HFFc6 (cell line): Measurements from ENCODE around the gene TPO. TPM values are rescaled to one million over a fixed set of nuclear protein-coding genes. Genes with fewer than 3 reads are reported as not detected.

ENCODE experiments used
- DNase-seq: peaks from one replicate; pipeline ENCODE4 v3.0.0-alpha.2; 2018
- H3K27ac Mint-ChIP-seq: 2 replicates; pipeline ENCODE4 v1.8.0; 2020; ENCODE audit warnings: mild to moderate bottlenecking, mixed read lengths
- H3K27me3 Mint-ChIP-seq: 2 replicates; pipeline ENCODE4 v1.8.0; 2021; ENCODE audit warnings: mild to moderate bottlenecking, moderate library complexity, mixed read lengths; ENCODE audit not compliant: insufficient read depth
- H3K36me3 Mint-ChIP-seq: 2 replicates; pipeline ENCODE4 v1.8.0; 2021; ENCODE audit warnings: low read depth, mixed read lengths
- H3K4me1 Mint-ChIP-seq: 2 replicates; pipeline ENCODE4 v1.8.0; 2020; ENCODE audit warnings: low read depth, mixed read lengths
- H3K4me3 Mint-ChIP-seq: 2 replicates; pipeline ENCODE4 v1.8.0; 2020; ENCODE audit warnings: mild to moderate bottlenecking, moderate library complexity, mixed read lengths
- H3K9me3 Mint-ChIP-seq: 2 replicates; pipeline ENCODE4 v1.8.0; 2020; ENCODE audit warnings: mild to moderate bottlenecking, mixed read lengths
- CTCF ChIP-seq: fragments of 200-600 bp; sonication (generic); IDR thresholded peaks from 2 replicates; pipeline ENCODE4 v1.5.0; 2021; ENCODE audit warnings: antibody characterized with exemption, mild to moderate bottlenecking
- total RNA-seq, 6 experiments: library from RNA; stranded (reverse); fragmentation: NEBNext Ultra II Directional; extraction: Animal tissue kit (Norgen Biotek cat#: 25700); gene quantifications; 2 replicates in 1 of 6; 3 replicates in 5 of 6; pipeline ENCODE4 v1.2.3, GENCODE V29; 2021

The TPO gene
- total RNA-seq, 6 experiments from 2014 or later, result not detected

GRCh38 chr2:1501991-1502390 lies 88.7 kb downstream of the TPO start:
- H3K27ac Mint-ChIP-seq, result no peak overlapping the region
- DNase-seq, result no peak
- H3K9me3 Mint-ChIP-seq, result no peaks in the 10 kb centered on the region
- no peak overlapping the region for H3K4me3 Mint-ChIP-seq
- H3K4me1 Mint-ChIP-seq, result no peaks in the 10 kb centered on the region
- no peaks in the 10 kb centered on the region for H3K36me3 Mint-ChIP-seq
- peaks cover 24% of the 10 kb centered on the region for H3K27me3 Mint-ChIP-seq
- TF ChIP-seq CTCF, result no peak

GRCh38 chr2:1502891-1503304 lies 89.6 kb downstream of the TPO start:
- no peaks in the 10 kb centered on the region for H3K9me3 Mint-ChIP-seq
- H3K27ac Mint-ChIP-seq, result no peak overlapping the region
- no peaks in the 10 kb centered on the region for H3K4me1 Mint-ChIP-seq
- peaks cover 18% of the 10 kb centered on the region for H3K27me3 Mint-ChIP-seq
- H3K36me3 Mint-ChIP-seq, result no peaks in the 10 kb centered on the region
- no peak overlapping the region for H3K4me3 Mint-ChIP-seq
- no peak for DNase-seq
- TF ChIP-seq CTCF, result no peak

GRCh38 chr2:1503471-1504310 lies 90.4 kb downstream of the TPO start:
- no peaks in the 10 kb centered on the region for H3K36me3 Mint-ChIP-seq
- no peak overlapping the region for H3K4me3 Mint-ChIP-seq
- DNase-seq, result no peak
- H3K27me3 Mint-ChIP-seq, result peaks cover 15% of the 10 kb centered on the region
- H3K4me1 Mint-ChIP-seq, result no peaks in the 10 kb centered on the region
- no peak for TF ChIP-seq CTCF
- H3K9me3 Mint-ChIP-seq, result no peaks in the 10 kb centered on the region
- no peak overlapping the region for H3K27ac Mint-ChIP-seq

GRCh38 chr2:1504311-1504750 lies 91.1 kb downstream of the TPO start:
- H3K9me3 Mint-ChIP-seq, result no peaks in the 10 kb centered on the region
- H3K27me3 Mint-ChIP-seq, result peaks cover 17% of the 10 kb centered on the region
- no peaks in the 10 kb centered on the region for H3K36me3 Mint-ChIP-seq
- no peak for DNase-seq
- no peak overlapping the region for H3K27ac Mint-ChIP-seq
- no peaks in the 10 kb centered on the region for H3K4me1 Mint-ChIP-seq
- no peak overlapping the region for H3K4me3 Mint-ChIP-seq
- TF ChIP-seq CTCF, result no peak

- Mint-ChIP-seq H3K4me3 (no peak overlapping the region), H3K9me3 (no peaks in the 10 kb centered on the region), H3K4me1 (no peaks in the 10 kb centered on the region), H3K27ac (no peak overlapping the region), H3K27me3 (peaks cover 23% of the 10 kb centered on the region), H3K36me3 (no peaks in the 10 kb centered on the region)
- TF ChIP-seq CTCF, result no peak
- DNase-seq, result no peak
Measured at GRCh38 chr2:1505031-1505441, 91.8 kb downstream of the TPO start.
